ENCODE results near the gene WDR37. TPM values are rescaled to one million over a fixed set of nuclear protein-coding genes. Genes with fewer than 3 reads are reported as not detected.

Gene WDR37
- total and polyA plus RNA-seq, 12 donors, result 6.8 to 36.5 (median 31.4) TPM

- Histone ChIP-seq H3K27me3 (no peaks in the 10 kb centered on the region), H3K27ac (no peak overlapping the region), H3K36me3 (peaks cover 0 to 100% (median 55%) of the 10 kb centered on the region in 9 donors), H3K4me1 (peaks cover 0 to 6% (median 0%) of the 10 kb centered on the region in 9 donors), H3K9me3 (no peaks in the 10 kb centered on the region), H3K4me3 (no peak overlapping the region)
- WGBS, 2 donors, result 92 to 93% methylated on average over 13 of the region's 13 CpGs
- DNase-seq, result no peak
- intact Hi-C loops (cut with DNase I), result no loop called here
- no peak for ATAC-seq
- TF ChIP-seq CTCF (IDR thresholded peaks at IDR 0.05), result no peak
Observed at GRCh38 chr10:1086787-1087186, 30.6 kb downstream of the WDR37 start.

GRCh38 chr10:1089017-1089689, 33.0 kb downstream of the WDR37 start:
- DNase-seq, result no peak
- no peak for TF ChIP-seq CTCF (IDR thresholded peaks at IDR 0.05)
- Histone ChIP-seq H3K4me3 (no peak overlapping the region), H3K36me3 (peaks cover 0 to 100% (median 59%) of the 10 kb centered on the region in 9 donors), H3K4me1 (peaks cover 0 to 6% (median 0%) of the 10 kb centered on the region in 9 donors), H3K27ac (peak overlapping the region in 2 of 10 donors; percentile 36 to 42), H3K27me3 (no peaks in the 10 kb centered on the region), H3K9me3 (no peaks in the 10 kb centered on the region)
- ATAC-seq, result peak in 2 of 8 donors; percentile 30 to 38
- intact Hi-C loops (cut with DNase I), result no loop called here
- WGBS, 2 donors, result 70 to 71% methylated on average over 19 of the region's 19 CpGs

GRCh38 chr10:1090696-1091095, 34.5 kb downstream of the WDR37 start:
- ATAC-seq (no peak), DNase-seq (no peak)
- H3K27me3 ChIP-seq, result no peaks in the 10 kb centered on the region
- no peak overlapping the region for H3K27ac ChIP-seq
- WGBS, 2 donors, result 97% methylated on average over 14 of the region's 14 CpGs
- H3K4me1 ChIP-seq, result peaks cover 0 to 6% (median 0%) of the 10 kb centered on the region in 9 donors
- no peaks in the 10 kb centered on the region for H3K9me3 ChIP-seq
- H3K4me3 ChIP-seq, result no peak overlapping the region
- peaks cover 0 to 100% (median 45%) of the 10 kb centered on the region in 9 donors for H3K36me3 ChIP-seq
- intact Hi-C loops (cut with DNase I), result no loop called here
- TF ChIP-seq CTCF (IDR thresholded peaks at IDR 0.05), result no peak

GRCh38 chr10:1093696-1094095, 37.5 kb downstream of the WDR37 start:
- DNase-seq (no peak), ATAC-seq (no peak)
- TF ChIP-seq CTCF (IDR thresholded peaks at IDR 0.05), result no peak
- Histone ChIP-seq H3K4me1 (peaks cover 0 to 9% (median 3%) of the 10 kb centered on the region in 9 donors), H3K9me3 (no peaks in the 10 kb centered on the region), H3K36me3 (peaks cover 0 to 99% (median 33%) of the 10 kb centered on the region in 9 donors), H3K27ac (no peak overlapping the region), H3K27me3 (no peaks in the 10 kb centered on the region), H3K4me3 (no peak overlapping the region)
- 95% methylated on average over 9 of the region's 9 CpGs for WGBS, 2 donors
- intact Hi-C loops (cut with DNase I), result no loop called here
